OCI-LY7 (cell line): ENCODE results near the gene NR1H4. TPM values are rescaled to one million over a fixed set of nuclear protein-coding genes. Genes with fewer than 3 reads are reported as not detected.

Experiments used
- BruUV-seq: library from RNA; stranded (reverse); fragments of 400-500 nt; replicated peaks from 2 replicates; lab custom pipeline; 2021; lab: Mats Ljungman, UMichigan
- CTCF ChIA-PET: fragments of 300-600 bp; sonication (Branson Sonifier 250); formaldehyde crosslinking; loops from one replicate; lab custom pipeline; 2022; ENCODE audit warnings: antibody characterized with exemption; ENCODE audit not compliant: unreplicated experiment; lab: Charles Lee
- POLR2A ChIA-PET: fragments of 300-600 bp; sonication (Branson Sonifier 250); formaldehyde crosslinking; loops from one replicate; lab custom pipeline; 2022; ENCODE audit warnings: antibody characterized with exemption; lab: Charles Lee
- DNase-seq: peaks from one replicate; pipeline ENCODE4 v3.0.0-alpha.2; 2015; ENCODE audit warnings: low spot score
- H2AFZ ChIP-seq: fragments of 200-600 bp; sonication (generic), shearing (Covaris generic); 2 replicates; pipeline ENCODE4 v1.6.1; 2014; ENCODE audit warnings: mild to moderate bottlenecking, antibody characterized with exemption, low read length, moderate library complexity
- H3K27ac ChIP-seq: fragments of 200-600 bp; sonication (generic); 2 replicates; pipeline ENCODE4 v1.5.1; 2014; ENCODE audit warnings: mixed run types, low read depth, mild to moderate bottlenecking, moderate library complexity, low read length, inconsistent platforms; ENCODE audit not compliant: poor library complexity, severe bottlenecking
- H3K36me3 ChIP-seq: fragments of 200-600 bp; sonication (generic); 2 replicates; pipeline ENCODE4 v1.6.1; 2014; ENCODE audit warnings: mild to moderate bottlenecking, antibody characterized with exemption, low read length, moderate library complexity, mixed read lengths; ENCODE audit not compliant: insufficient read depth
- H3K4me1 ChIP-seq: fragments of 200-600 bp; sonication (generic); 2 replicates; pipeline ENCODE4 v1.5.1; 2014; ENCODE audit warnings: mild to moderate bottlenecking, low read length; ENCODE audit not compliant: insufficient read depth, poor library complexity, severe bottlenecking
- H3K4me2 ChIP-seq: fragments of 200-600 bp; sonication (generic); 2 replicates; pipeline ENCODE4 v1.6.1; 2014; ENCODE audit warnings: mild to moderate bottlenecking, low read length
- H3K4me3 ChIP-seq: fragments of 200-600 bp; sonication (generic); 2 replicates; pipeline ENCODE4 v1.5.1; 2014; ENCODE audit warnings: mild to moderate bottlenecking, low read depth, low read length; ENCODE audit not compliant: poor library complexity, severe bottlenecking
- H3K79me2 ChIP-seq: fragments of 200-600 bp; sonication (generic); 2 replicates; pipeline ENCODE4 v1.6.1; 2016; ENCODE audit warnings: low read depth, mild to moderate bottlenecking, low read length, moderate library complexity, mixed read lengths; ENCODE audit not compliant: insufficient read depth
- H3K9me2 ChIP-seq: fragments of 200-600 bp; sonication (generic); 2 replicates; pipeline ENCODE4 v1.6.1; 2016; ENCODE audit warnings: mild to moderate bottlenecking, low read length, mixed read lengths; ENCODE audit not compliant: insufficient read depth
- H3K9me3 ChIP-seq: fragments of 200-600 bp; sonication (generic); 2 replicates; pipeline ENCODE4 v1.6.1; 2014; ENCODE audit warnings: mild to moderate bottlenecking, mixed run types, low read length, mixed read lengths
- H4K20me1 ChIP-seq: fragments of 200-600 bp; sonication (generic); 2 replicates; pipeline ENCODE4 v1.6.1; 2014; ENCODE audit warnings: mild to moderate bottlenecking, antibody characterized with exemption, low read length, moderate library complexity, mixed read lengths; ENCODE audit not compliant: insufficient read depth
- CTCF ChIP-seq: fragments of 200-600 bp; sonication (generic); conservative IDR thresholded peaks from 2 replicates; pipeline ENCODE4 v1.5.1; 2014; ENCODE audit warnings: mild to moderate bottlenecking, antibody characterized with exemption, low read length, moderate library complexity, mixed read lengths
- EZH2phosphoT487 ChIP-seq: fragments of 200-600 bp; sonication (generic); IDR thresholded peaks from 2 replicates; pipeline ENCODE4 v1.6.1; 2018; ENCODE audit warnings: low read depth, borderline replicate concordance, mild to moderate bottlenecking, mixed run types, antibody characterized with exemption, low read length, moderate library complexity, mixed read lengths
- intact Hi-C: fragments of 100-400 bp; cut with micrococcal nuclease; formaldehyde crosslinking; loops from one replicate; pipeline ENCODE4 v1.10.0; 2022; ENCODE audit not compliant: unreplicated experiment
- total RNA-seq, 2 experiments: library from RNA; depleted of rRNA in 1 of 2; stranded (reverse); fragments of >200 nt in 1 of 2; shearing (Covaris generic) in 1 of 2; gene quantifications; 2 replicates each; pipeline ENCODE4 v1.2.3, GENCODE V29; 2014 to 2022

The NR1H4 gene
- total RNA-seq, 2 experiments from 2014 or later = 7.1 TPM; not detected in 1

DNA sequence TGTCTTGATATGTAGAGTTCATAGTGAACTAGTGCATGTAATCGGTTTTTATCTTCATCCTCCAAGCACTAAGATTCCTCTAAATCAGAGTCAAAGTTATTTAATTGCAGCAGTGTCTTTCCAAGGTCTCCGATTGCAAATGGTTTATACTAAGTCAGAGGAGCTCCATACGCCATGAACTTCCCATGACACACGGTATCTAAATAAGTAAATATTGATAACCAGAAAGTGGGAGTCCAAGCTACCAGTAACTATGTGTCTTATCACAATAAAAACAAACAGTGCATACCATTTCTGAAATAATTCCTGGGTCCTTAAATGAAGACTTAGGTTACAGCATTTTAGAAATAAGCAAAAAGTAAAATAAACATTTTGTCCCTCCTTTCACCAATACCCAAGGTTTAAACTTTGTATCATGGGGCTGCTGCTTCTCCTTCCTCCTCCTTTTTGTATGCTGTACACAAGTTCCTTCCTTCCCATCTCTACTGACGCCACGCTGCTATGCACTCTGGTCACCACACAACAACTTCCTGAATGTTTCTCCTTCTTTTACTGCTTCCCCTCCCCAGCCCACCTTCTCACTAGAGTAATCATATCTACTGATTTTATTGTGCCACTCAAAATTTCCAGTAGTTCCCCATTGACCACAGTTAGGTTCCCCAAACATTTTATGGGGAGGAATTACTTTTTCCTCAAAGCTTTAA lies 10.7 kb downstream of the NR1H4 start:
- no peak for DNase-seq
- Histone ChIP-seq H3K4me1 (no peaks in the 10 kb centered on the region), H3K27ac (no peak overlapping the region), H3K36me3 (no peaks in the 10 kb centered on the region), H3K4me2 (no peak overlapping the region), H3K79me2 (no peaks in the 10 kb centered on the region), H2AFZ (no peak overlapping the region), H4K20me1 (no peaks in the 10 kb centered on the region), H3K4me3 (no peak overlapping the region), H3K9me2 (no peaks in the 10 kb centered on the region), H3K9me3 (no peaks in the 10 kb centered on the region)
- POLR2A ChIA-PET = no interaction called here
- intact Hi-C loops = no loop called here
- CTCF ChIA-PET = no interaction called here
- BruUV-seq = no TSS peak
- no peak for TF ChIP-seq CTCF

DNA sequence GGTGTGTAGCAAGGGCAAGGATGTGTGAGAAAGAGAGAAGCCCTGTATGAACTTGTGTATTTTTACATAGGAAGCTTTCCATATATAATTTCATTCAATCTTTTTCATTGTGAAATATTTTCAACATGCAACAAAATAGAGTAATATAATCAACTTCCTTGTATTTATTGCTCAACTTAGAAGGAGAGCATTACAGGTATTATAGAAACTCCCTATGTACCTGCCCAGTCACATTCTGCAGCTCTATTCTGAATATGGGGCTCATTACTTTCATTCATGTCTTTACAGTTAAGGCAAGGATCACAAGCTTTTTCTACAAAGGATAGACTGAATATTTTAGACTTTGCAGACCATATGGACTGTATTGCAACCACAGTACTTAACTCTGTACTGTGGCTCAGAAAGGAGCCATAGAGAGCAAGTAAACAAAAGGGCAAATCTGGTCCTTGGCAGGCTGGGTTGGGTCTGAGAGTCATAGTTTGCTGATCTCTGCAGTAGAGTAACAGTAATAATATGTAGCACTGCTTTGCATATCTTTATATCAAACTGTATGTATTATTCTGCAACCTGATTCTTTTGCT lies 11.3 kb downstream of the NR1H4 start:
- H2AFZ ChIP-seq = no peak overlapping the region
- DNase-seq = no peak
- H4K20me1 ChIP-seq = no peaks in the 10 kb centered on the region
- no peak overlapping the region for H3K4me3 ChIP-seq
- intact Hi-C loops = no loop called here
- no peak overlapping the region for H3K4me2 ChIP-seq
- TF ChIP-seq CTCF (no peak), EZH2phosphoT487 (no peak)
- no TSS peak for BruUV-seq
- H3K9me3 ChIP-seq = no peaks in the 10 kb centered on the region
- CTCF ChIA-PET = no interaction called here
- POLR2A ChIA-PET = no interaction called here
- H3K4me1 ChIP-seq = no peaks in the 10 kb centered on the region
- H3K27ac ChIP-seq = no peak overlapping the region
- H3K36me3 ChIP-seq = no peaks in the 10 kb centered on the region
- H3K9me2 ChIP-seq = no peaks in the 10 kb centered on the region
- no peaks in the 10 kb centered on the region for H3K79me2 ChIP-seq

GRCh38 chr12:100485983-100486382 lies 12.3 kb downstream of the NR1H4 start:
- ChIA-PET CTCF (no interaction called here), POLR2A (no interaction called here)
- no peaks in the 10 kb centered on the region for H4K20me1 ChIP-seq
- no peak overlapping the region for H3K4me3 ChIP-seq
- intact Hi-C loops = no loop called here
- no peaks in the 10 kb centered on the region for H3K9me2 ChIP-seq
- H3K27ac ChIP-seq = no peak overlapping the region
- H2AFZ ChIP-seq = no peak overlapping the region
- DNase-seq = no peak
- no peaks in the 10 kb centered on the region for H3K9me3 ChIP-seq
- no TSS peak for BruUV-seq
- no peaks in the 10 kb centered on the region for H3K36me3 ChIP-seq
- no peaks in the 10 kb centered on the region for H3K4me1 ChIP-seq
- H3K4me2 ChIP-seq = no peak overlapping the region
- TF ChIP-seq EZH2phosphoT487 = no peak
- no peak for TF ChIP-seq CTCF
- no peaks in the 10 kb centered on the region for H3K79me2 ChIP-seq
